Liver (tissue), 3 donors: ENCODE measurements around the gene FANCM.

ENCODE experiments used
- CTCF ChIP-seq: fragments of 150-350 bp; IDR thresholded peaks from 2 replicates; pipeline ENCODE4 v1.5.1; 2017; ENCODE audit warnings: improper control_type of control experiment, low read depth, low read length; ENCODE audit not compliant: missing input control
- EGR1 ChIP-seq, 2 donors: IDR thresholded peaks; 2 replicates each; pipeline ENCODE4 v1.6.1; 2016 to 2018; ENCODE audit warnings: antibody characterized with exemption in 2 of 2, low read depth in 2 of 2
- FOXA2 ChIP-seq: IDR thresholded peaks from 2 replicates; pipeline ENCODE4 v1.6.1; 2016; ENCODE audit warnings: antibody characterized with exemption
- JUND ChIP-seq, 2 donors: IDR thresholded peaks; 2 replicates each; pipeline ENCODE4 v1.6.1; 2016; ENCODE audit warnings: antibody characterized with exemption in 2 of 2
- RAD21 ChIP-seq, 2 donors: IDR thresholded peaks; 2 replicates each; pipeline ENCODE4 v1.6.1; 2016; ENCODE audit warnings: antibody characterized with exemption in 2 of 2, mild to moderate bottlenecking in 2 of 2
- TF ChIP-seq, protein P1 (sequence below): IDR thresholded peaks from 2 replicates; pipeline ENCODE4 v1.6.1; 2016; ENCODE audit warnings: antibody characterized with exemption
- donor health status: healthy.
- donor health status: healthy.

GRCh38 chr14:45140661-45141187 lies 5.0 kb downstream of the FANCM start:
- TF ChIP-seq CTCF (no peak), JUND (IDR thresholded peaks at IDR 0.05) (no peak), EGR1 (IDR thresholded peaks at IDR 0.05; ENCODE audit: low read depth in 2 of 2) (no peak), RAD21 (IDR thresholded peaks at IDR 0.05) (no peak), FOXA2 (no peak)
- TF ChIP-seq, protein P1, sequence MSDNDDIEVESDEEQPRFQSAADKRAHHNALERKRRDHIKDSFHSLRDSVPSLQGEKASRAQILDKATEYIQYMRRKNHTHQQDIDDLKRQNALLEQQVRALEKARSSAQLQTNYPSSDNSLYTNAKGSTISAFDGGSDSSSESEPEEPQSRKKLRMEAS = no peak
